CD4-positive, alpha-beta memory T cell (primary cell): ENCODE data around the gene KIRREL3. TPM values are rescaled to one million over a fixed set of nuclear protein-coding genes. Genes with fewer than 3 reads are reported as not detected.

ENCODE experiments used
- CTCF ChIA-PET: fragments of 350-600 bp; sonication (Branson Sonifier 250); formaldehyde crosslinking; loops from one replicate; lab custom pipeline; 2021; ENCODE audit warnings: inconsistent platforms; ENCODE audit not compliant: partially characterized antibody; lab: Charles Lee
- POLR2A ChIA-PET: fragments of 350-600 bp; sonication (Branson Sonifier 250); formaldehyde crosslinking; loops from one replicate; lab custom pipeline; 2021; ENCODE audit not compliant: partially characterized antibody; lab: Charles Lee
- DNase-seq, 5 donors: peaks; one replicate each; pipeline versions ENCODE4 v3.0.0 to v3.0.0-alpha.2; 2020 to 2022; ENCODE audit warnings: mixed read lengths in 1 of 5
- H3K27ac ChIP-seq: one replicate; pipeline ENCODE4 v1.7.0; 2013; ENCODE audit warnings: low read depth, low read length
- H3K27me3 ChIP-seq: 2 replicates; pipeline ENCODE4 v1.7.0; 2013; ENCODE audit warnings: mild to moderate bottlenecking, low read length, moderate library complexity; ENCODE audit not compliant: insufficient read depth
- H3K36me3 ChIP-seq: 2 replicates; pipeline ENCODE4 v1.7.0; 2013; ENCODE audit warnings: mild to moderate bottlenecking, low read length, moderate library complexity; ENCODE audit not compliant: insufficient read depth
- H3K4me1 ChIP-seq: 2 replicates; pipeline ENCODE4 v1.7.0; 2013; ENCODE audit warnings: mild to moderate bottlenecking, low read length, moderate library complexity; ENCODE audit not compliant: insufficient read depth
- H3K4me3 ChIP-seq, 2 donors: one replicate each; pipeline ENCODE4 v1.7.0; 2013; ENCODE audit warnings: low read length in 2 of 2, mild to moderate bottlenecking in 1 of 2
- H3K9me3 ChIP-seq, 2 donors: one replicate each; pipeline ENCODE4 v1.7.0; 2013; ENCODE audit warnings: low read length in 2 of 2, control low read depth in 1 of 2; ENCODE audit not compliant: control insufficient read depth in 1 of 2
- H3K27ac Mint-ChIP-seq, 7 donors: one replicate each; pipeline ENCODE4 v1.8.0; 2020 to 2021; ENCODE audit warnings: mixed read lengths in 7 of 7, mild to moderate bottlenecking in 6 of 7, inconsistent platforms in 3 of 7, moderate library complexity in 3 of 7
- H3K27me3 Mint-ChIP-seq, 2 donors: one replicate each; pipeline ENCODE4 v1.8.0; 2020 to 2021; ENCODE audit warnings: mixed read lengths in 2 of 2
- H3K36me3 Mint-ChIP-seq, 2 donors: one replicate each; pipeline ENCODE4 v1.8.0; 2020 to 2021; ENCODE audit warnings: mixed read lengths in 2 of 2, inconsistent platforms in 1 of 2, mild to moderate bottlenecking in 1 of 2
- H3K4me1 Mint-ChIP-seq, 4 donors: one replicate each; pipeline ENCODE4 v1.8.0; 2020 to 2021; ENCODE audit warnings: mixed read lengths in 4 of 4, mild to moderate bottlenecking in 1 of 4
- H3K4me3 Mint-ChIP-seq, 8 donors: one replicate each; pipeline ENCODE4 v1.8.0; 2020 to 2021; ENCODE audit warnings: mixed read lengths in 8 of 8, mild to moderate bottlenecking in 7 of 8, moderate library complexity in 6 of 8, inconsistent platforms in 3 of 8
- H3K9me3 Mint-ChIP-seq, 8 donors: one replicate each; pipeline ENCODE4 v1.8.0; 2020 to 2021; ENCODE audit warnings: mixed read lengths in 8 of 8, mild to moderate bottlenecking in 5 of 8, inconsistent platforms in 3 of 8, moderate library complexity in 1 of 8
- intact Hi-C: fragments of 100-400 bp; cut with micrococcal nuclease; formaldehyde crosslinking; loops from one replicate; pipeline ENCODE4 v1.15.1; 2023
- polyA plus RNA-seq, 2 donors: library from polyadenylated mRNA; unstranded; fragments of 300-500 nt; fragmentation: Illumina TruSeq; gene quantifications; one replicate each; pipeline ENCODE4 v1.2.3, GENCODE V29; 2021
- total RNA-seq, 2 experiments: library from RNA; stranded (reverse); gene quantifications; one replicate each; pipeline ENCODE4 v1.2.3, GENCODE V29; 2021

Gene KIRREL3
- total and polyA plus RNA-seq, 4 experiments from 2014 or later: not detected

GRCh38 chr11:126637795-126638175 lies 362.8 kb downstream of the KIRREL3 start:
- Mint-ChIP-seq H3K9me3 (no peaks in the 10 kb centered on the region), H3K4me3 (no peak overlapping the region), H3K36me3 (no peaks in the 10 kb centered on the region), H3K4me1 (no peaks in the 10 kb centered on the region), H3K27ac (no peak overlapping the region), H3K27me3 (peaks cover 8 to 19% of the 10 kb centered on the region in 2 donors)
- ChIA-PET CTCF (interaction anchor here (1.5 kb wide), 1 partner anchor 39 kb away, joined by 3 read pairs; no protein-coding TSS in a partner anchor), POLR2A (no interaction called here)
- H3K9me3 ChIP-seq: no peaks in the 10 kb centered on the region
- no peak overlapping the region for H3K27ac ChIP-seq
- no peaks in the 10 kb centered on the region for H3K4me1 ChIP-seq
- no peak overlapping the region for H3K4me3 ChIP-seq
- no peak for DNase-seq
- intact Hi-C loops: no loop called here
- H3K27me3 ChIP-seq: no peaks in the 10 kb centered on the region
- H3K36me3 ChIP-seq: no peaks in the 10 kb centered on the region

- no peaks in the 10 kb centered on the region for H3K4me1 ChIP-seq
- no peak overlapping the region for H3K4me3 ChIP-seq
- no peak for DNase-seq
- Mint-ChIP-seq H3K9me3 (no peaks in the 10 kb centered on the region), H3K36me3 (no peaks in the 10 kb centered on the region), H3K4me1 (no peaks in the 10 kb centered on the region), H3K27ac (no peak overlapping the region), H3K27me3 (peaks cover 8 to 17% of the 10 kb centered on the region in 2 donors), H3K4me3 (no peak overlapping the region)
- H3K27ac ChIP-seq: no peak overlapping the region
- no peaks in the 10 kb centered on the region for H3K9me3 ChIP-seq
- ChIA-PET CTCF (no interaction called here), POLR2A (no interaction called here)
- no peaks in the 10 kb centered on the region for H3K36me3 ChIP-seq
- no peaks in the 10 kb centered on the region for H3K27me3 ChIP-seq
- intact Hi-C loops: no loop called here
These were observed 363.4 kb downstream of the KIRREL3 start for GRCh38 chr11:126636911-126637794.

- H3K27ac ChIP-seq: no peak overlapping the region
- intact Hi-C loops: no loop called here
- Mint-ChIP-seq H3K4me3 (no peak overlapping the region), H3K9me3 (no peaks in the 10 kb centered on the region), H3K27ac (no peak overlapping the region), H3K4me1 (no peaks in the 10 kb centered on the region), H3K36me3 (no peaks in the 10 kb centered on the region), H3K27me3 (peaks cover 8 to 14% of the 10 kb centered on the region in 2 donors)
- DNase-seq: no peak
- ChIA-PET POLR2A (no interaction called here), CTCF (no interaction called here)
- no peaks in the 10 kb centered on the region for H3K4me1 ChIP-seq
- no peaks in the 10 kb centered on the region for H3K27me3 ChIP-seq
- H3K36me3 ChIP-seq: no peaks in the 10 kb centered on the region
- H3K9me3 ChIP-seq: no peaks in the 10 kb centered on the region
- no peak overlapping the region for H3K4me3 ChIP-seq
These were observed 365.1 kb downstream of the KIRREL3 start for GRCh38 chr11:126635511-126635910.

GRCh38 chr11:126634963-126635362 lies 365.6 kb downstream of the KIRREL3 start:
- H3K27ac Mint-ChIP-seq: no peak overlapping the region
- H3K9me3 Mint-ChIP-seq: no peaks in the 10 kb centered on the region
- intact Hi-C loops: no loop called here
- H3K36me3 Mint-ChIP-seq: no peaks in the 10 kb centered on the region
- Histone ChIP-seq H3K4me3 (no peak overlapping the region), H3K4me1 (no peaks in the 10 kb centered on the region), H3K9me3 (no peaks in the 10 kb centered on the region), H3K36me3 (no peaks in the 10 kb centered on the region), H3K27ac (no peak overlapping the region), H3K27me3 (no peaks in the 10 kb centered on the region)
- H3K27me3 Mint-ChIP-seq: peaks cover 8 to 14% of the 10 kb centered on the region in 2 donors
- POLR2A ChIA-PET: no interaction called here
- H3K4me3 Mint-ChIP-seq: no peak overlapping the region
- DNase-seq: no peak
- CTCF ChIA-PET: no interaction called here
- no peaks in the 10 kb centered on the region for H3K4me1 Mint-ChIP-seq

- no peaks in the 10 kb centered on the region for H3K36me3 Mint-ChIP-seq
- H3K27me3 Mint-ChIP-seq: peaks cover 8 to 13% of the 10 kb centered on the region in 2 donors
- Histone ChIP-seq H3K4me3 (no peak overlapping the region), H3K27ac (no peak overlapping the region), H3K9me3 (no peaks in the 10 kb centered on the region), H3K36me3 (no peaks in the 10 kb centered on the region), H3K27me3 (no peaks in the 10 kb centered on the region), H3K4me1 (no peaks in the 10 kb centered on the region)
- H3K4me3 Mint-ChIP-seq: no peak overlapping the region
- ChIA-PET CTCF (no interaction called here), POLR2A (no interaction called here)
- H3K9me3 Mint-ChIP-seq: no peaks in the 10 kb centered on the region
- no peak for DNase-seq
- intact Hi-C loops: no loop called here
- no peaks in the 10 kb centered on the region for H3K4me1 Mint-ChIP-seq
- H3K27ac Mint-ChIP-seq: no peak overlapping the region
These were observed 367.2 kb downstream of the KIRREL3 start for GRCh38 chr11:126633330-126633729.

GRCh38 chr11:126630893-126631798 lies 369.4 kb downstream of the KIRREL3 start:
- no peaks in the 10 kb centered on the region for H3K4me1 ChIP-seq
- no peak overlapping the region for H3K27ac ChIP-seq
- H3K36me3 ChIP-seq: no peaks in the 10 kb centered on the region
- H3K9me3 Mint-ChIP-seq: no peaks in the 10 kb centered on the region
- H3K4me3 Mint-ChIP-seq: no peak overlapping the region
- no peaks in the 10 kb centered on the region for H3K27me3 ChIP-seq
- ChIA-PET CTCF (interaction anchor here (1.4 kb wide), 1 partner anchor 13 kb away, joined by 4 read pairs; no protein-coding TSS in a partner anchor), POLR2A (no interaction called here)
- no peaks in the 10 kb centered on the region for H3K36me3 Mint-ChIP-seq
- no peaks in the 10 kb centered on the region for H3K4me1 Mint-ChIP-seq
- H3K9me3 ChIP-seq: no peaks in the 10 kb centered on the region
- intact Hi-C loops: no loop called here
- H3K27ac Mint-ChIP-seq: no peak overlapping the region
- H3K4me3 ChIP-seq: no peak overlapping the region
- no peak for DNase-seq
- H3K27me3 Mint-ChIP-seq: peaks cover 1 to 9% of the 10 kb centered on the region in 2 donors

GRCh38 chr11:126630488-126630887 lies 370.1 kb downstream of the KIRREL3 start:
- no peak for DNase-seq
- H3K9me3 Mint-ChIP-seq: peaks cover 0 to under 1% (median 0%) of the 10 kb centered on the region in 8 donors
- POLR2A ChIA-PET: no interaction called here

More at GRCh38 chr11:126630488-126630887, 370.1 kb downstream of the KIRREL3 start:
- Histone ChIP-seq H3K36me3 (no peaks in the 10 kb centered on the region), H3K27ac (no peak overlapping the region), H3K4me3 (no peak overlapping the region), H3K9me3 (no peaks in the 10 kb centered on the region), H3K4me1 (no peaks in the 10 kb centered on the region), H3K27me3 (no peaks in the 10 kb centered on the region)
- H3K4me3 Mint-ChIP-seq: no peak overlapping the region
- intact Hi-C loops: no loop called here
- CTCF ChIA-PET: interaction anchor here (1.4 kb wide), 1 partner anchor 14 kb away, joined by 4 read pairs; no protein-coding TSS in a partner anchor
- no peaks in the 10 kb centered on the region for H3K36me3 Mint-ChIP-seq
- no peak overlapping the region for H3K27ac Mint-ChIP-seq
- no peaks in the 10 kb centered on the region for H3K4me1 Mint-ChIP-seq
- H3K27me3 Mint-ChIP-seq: peaks cover 3 to 8% of the 10 kb centered on the region in 2 donors
